HG02678 (cell line): ENCODE measurements around the gene LSR.

ENCODE experiments used
- ATAC-seq: cut with Tn5 transposase; IDR thresholded peaks from one replicate; pipeline ENCODE4 v1.9.1; 2021; ENCODE audit warnings: mild to moderate bottlenecking, moderate library complexity; ENCODE audit not compliant: unreplicated experiment

Gene LSR

GRCh38 chr19:35248310-35249145 lies at the start of gene LSR:
Gene LSR (plus strand): TSS chr19:35249002. CDS start chr19:35249023, 21 bp downstream.
- ATAC-seq, result peak; percentile 80

- no peak for ATAC-seq
These were observed 49.3 kb upstream of the LSR start for GRCh38 chr19:35199481-35199880.

- no peak for ATAC-seq
These were observed 45.8 kb upstream of the LSR start for GRCh38 chr19:35202722-35203688.

GRCh38 chr19:35204799-35205732 lies 43.7 kb upstream of the LSR start:
- peak; percentile 78 for ATAC-seq

- ATAC-seq, result peak; percentile 9
These were observed 43.0 kb upstream of the LSR start for GRCh38 chr19:35205733-35206323.

GRCh38 chr19:35206379-35206778 lies 42.4 kb upstream of the LSR start:
- peak; percentile 36 for ATAC-seq

- ATAC-seq, result no peak
These were observed 41.9 kb upstream of the LSR start for GRCh38 chr19:35206855-35207254.

GRCh38 chr19:35207391-35207871 lies 41.4 kb upstream of the LSR start:
- ATAC-seq, result no peak

- no peak for ATAC-seq
These were observed 40.7 kb upstream of the LSR start for GRCh38 chr19:35208121-35208520.

- no peak for ATAC-seq
These were observed 39.2 kb upstream of the LSR start for GRCh38 chr19:35209646-35210045.

GRCh38 chr19:35211545-35212230 lies 37.1 kb upstream of the LSR start:
- no peak for ATAC-seq

- no peak for ATAC-seq
These were observed 36.6 kb upstream of the LSR start for GRCh38 chr19:35212241-35212640.

GRCh38 chr19:35213663-35214632 lies 34.9 kb upstream of the LSR start:
- ATAC-seq, result peak; percentile 61

- ATAC-seq, result no peak
These were observed 33.9 kb upstream of the LSR start for GRCh38 chr19:35214766-35215422.

GRCh38 chr19:35216016-35216832 lies 32.6 kb upstream of the LSR start:
- no peak for ATAC-seq

- ATAC-seq, result no peak
These were observed 31.8 kb upstream of the LSR start for GRCh38 chr19:35216833-35217648.
